Right atrium auricular region (tissue), 2 donors: ENCODE results near the gene L3MBTL4. TPM values are rescaled to one million over a fixed set of nuclear protein-coding genes. Genes with fewer than 3 reads are reported as not detected.
A peak's percentile ranks its signal among the peaks of the same experiment; 100 is the strongest.

Source experiments
- DNase-seq: peaks from one replicate; pipeline ENCODE4 v3.0.0-alpha.2; 2019; ENCODE audit warnings: low spot score
- H3K27ac ChIP-seq, 2 donors: fragments of 200-600 bp; sonication (generic); 1 replicate in 1 of 2; 2 replicates in 1 of 2; pipeline ENCODE4 v1.5.1; 2016 to 2019
- H3K27me3 ChIP-seq, 2 donors: fragments of 200-600 bp; sonication (generic); one replicate each; pipeline versions ENCODE4 v1.5.1 to v1.6.0; 2017 to 2019
- H3K36me3 ChIP-seq: fragments of 200-600 bp; sonication (generic); one replicate; pipeline ENCODE4 v1.5.1; 2016
- H3K4me1 ChIP-seq, 2 donors: fragments of 200-600 bp; sonication (generic); one replicate each; pipeline versions ENCODE4 v1.5.1 to v1.6.0; 2017 to 2019
- H3K4me3 ChIP-seq, 2 donors: fragments of 200-600 bp; sonication (generic); 1 replicate in 1 of 2; 2 replicates in 1 of 2; pipeline ENCODE4 v1.5.1; 2017 to 2019; ENCODE audit warnings: mild to moderate bottlenecking in 1 of 2, moderate library complexity in 1 of 2
- H3K9me3 ChIP-seq, 2 donors: fragments of 200-600 bp; sonication (generic); one replicate each; pipeline ENCODE4 v1.5.1; 2019
- total RNA-seq, 2 donors: library from RNA; depleted of rRNA; stranded (reverse); fragments of >200 nt; gene quantifications; one replicate each; pipeline ENCODE4 v1.1.0, GENCODE V29; 2016
- TF ChIP-seq, protein P1 (sequence below), 2 donors: fragments of 200-600 bp; sonication (generic); IDR thresholded peaks; one replicate each; pipeline ENCODE4 v1.5.1; 2019; ENCODE audit warnings: antibody characterized with exemption in 2 of 2

L3MBTL4 gene
- total RNA-seq, 2 donors from 2014 or later = 6.6 to 10.5 TPM

GRCh38 chr18:6437937-6438818, 23.5 kb upstream of the L3MBTL4 start:
- Histone ChIP-seq H3K27ac (no peak overlapping the region), H3K9me3 (no peaks in the 10 kb centered on the region), H3K4me3 (no peak overlapping the region), H3K4me1 (no peaks in the 10 kb centered on the region), H3K36me3 (no peaks in the 10 kb centered on the region), H3K27me3 (no peaks in the 10 kb centered on the region)
- TF ChIP-seq, protein P1, sequence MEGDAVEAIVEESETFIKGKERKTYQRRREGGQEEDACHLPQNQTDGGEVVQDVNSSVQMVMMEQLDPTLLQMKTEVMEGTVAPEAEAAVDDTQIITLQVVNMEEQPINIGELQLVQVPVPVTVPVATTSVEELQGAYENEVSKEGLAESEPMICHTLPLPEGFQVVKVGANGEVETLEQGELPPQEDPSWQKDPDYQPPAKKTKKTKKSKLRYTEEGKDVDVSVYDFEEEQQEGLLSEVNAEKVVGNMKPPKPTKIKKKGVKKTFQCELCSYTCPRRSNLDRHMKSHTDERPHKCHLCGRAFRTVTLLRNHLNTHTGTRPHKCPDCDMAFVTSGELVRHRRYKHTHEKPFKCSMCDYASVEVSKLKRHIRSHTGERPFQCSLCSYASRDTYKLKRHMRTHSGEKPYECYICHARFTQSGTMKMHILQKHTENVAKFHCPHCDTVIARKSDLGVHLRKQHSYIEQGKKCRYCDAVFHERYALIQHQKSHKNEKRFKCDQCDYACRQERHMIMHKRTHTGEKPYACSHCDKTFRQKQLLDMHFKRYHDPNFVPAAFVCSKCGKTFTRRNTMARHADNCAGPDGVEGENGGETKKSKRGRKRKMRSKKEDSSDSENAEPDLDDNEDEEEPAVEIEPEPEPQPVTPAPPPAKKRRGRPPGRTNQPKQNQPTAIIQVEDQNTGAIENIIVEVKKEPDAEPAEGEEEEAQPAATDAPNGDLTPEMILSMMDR (IDR thresholded peaks at IDR 0.05) = no peak
- DNase-seq = no peak

- H3K27me3 ChIP-seq = no peaks in the 10 kb centered on the region
- H3K9me3 ChIP-seq = no peaks in the 10 kb centered on the region
- no peaks in the 10 kb centered on the region for H3K36me3 ChIP-seq
- H3K4me1 ChIP-seq = peaks cover 0 to 9% of the 10 kb centered on the region in 2 donors
- DNase-seq = no peak
- no peak overlapping the region for H3K27ac ChIP-seq
- TF ChIP-seq, protein P1 (IDR thresholded peaks at IDR 0.05) = no peak
- no peak overlapping the region for H3K4me3 ChIP-seq
These were observed 21.0 kb upstream of the L3MBTL4 start for GRCh38 chr18:6435731-6436130.

- H3K4me1 ChIP-seq = peaks cover 0 to 9% of the 10 kb centered on the region in 2 donors
- no peaks in the 10 kb centered on the region for H3K27me3 ChIP-seq
- H3K36me3 ChIP-seq = no peaks in the 10 kb centered on the region
- H3K4me3 ChIP-seq = no peak overlapping the region
- H3K9me3 ChIP-seq = no peaks in the 10 kb centered on the region
- TF ChIP-seq, protein P1 (IDR thresholded peaks at IDR 0.05) = no peak
- DNase-seq = no peak
- H3K27ac ChIP-seq = no peak overlapping the region
These were observed 20.4 kb upstream of the L3MBTL4 start for GRCh38 chr18:6434987-6435709.

- H3K4me3 ChIP-seq = no peak overlapping the region
- no peak overlapping the region for H3K27ac ChIP-seq
- peaks cover 0 to 12% of the 10 kb centered on the region in 2 donors for H3K4me1 ChIP-seq
- no peaks in the 10 kb centered on the region for H3K9me3 ChIP-seq
- no peaks in the 10 kb centered on the region for H3K36me3 ChIP-seq
- H3K27me3 ChIP-seq = no peaks in the 10 kb centered on the region
- DNase-seq = no peak
- TF ChIP-seq, protein P1 (IDR thresholded peaks at IDR 0.05) = no peak
These were observed 19.8 kb upstream of the L3MBTL4 start for GRCh38 chr18:6434481-6434880.

DNA sequence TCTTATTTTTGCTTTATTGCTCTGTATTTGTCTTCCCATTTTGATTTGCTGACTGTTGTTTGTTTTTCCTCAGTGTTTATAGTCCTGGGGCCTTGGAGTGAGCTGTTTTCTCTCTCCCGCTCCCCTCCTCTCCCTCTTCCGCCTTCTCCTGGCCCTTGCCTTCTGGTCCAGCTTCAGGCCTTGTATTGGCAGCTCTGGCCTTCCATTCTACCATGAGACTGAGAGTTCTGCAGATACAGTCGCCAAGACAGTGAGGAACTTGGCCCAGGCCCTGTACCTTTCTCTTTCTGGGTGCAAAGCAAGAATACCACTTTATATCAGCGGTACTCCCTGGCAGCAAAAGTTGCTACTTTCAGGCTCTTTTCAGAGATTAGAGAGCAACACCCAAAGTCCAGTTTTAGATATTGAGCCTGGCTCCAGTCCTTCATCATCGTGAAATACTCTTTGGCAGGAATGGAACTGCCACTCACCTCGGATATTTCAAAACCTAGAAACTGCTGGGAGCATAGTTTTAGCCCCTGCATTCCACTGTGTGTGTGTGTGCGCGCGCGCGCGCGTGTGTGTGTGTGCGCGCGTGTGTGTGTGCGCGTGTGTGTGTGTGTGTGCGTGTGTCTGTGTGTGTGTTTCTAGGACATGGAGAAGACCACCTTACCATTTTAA, 17.1 kb upstream of the L3MBTL4 start:
- no peak for DNase-seq
- H3K27ac ChIP-seq = peak overlapping the region; percentile 38 to 78

More for the DNA sequence above, 17.1 kb upstream of the L3MBTL4 start:
- H3K27me3 ChIP-seq = no peaks in the 10 kb centered on the region
- H3K4me1 ChIP-seq = peaks cover 0 to 24% of the 10 kb centered on the region in 2 donors
- TF ChIP-seq, protein P1 (IDR thresholded peaks at IDR 0.05) = no peak
- no peaks in the 10 kb centered on the region for H3K36me3 ChIP-seq
- H3K9me3 ChIP-seq = no peaks in the 10 kb centered on the region
- H3K4me3 ChIP-seq = no peak overlapping the region
